ENCODE data around the gene ZNF280A. TPM values are rescaled to one million over a fixed set of nuclear protein-coding genes. Genes with fewer than 3 reads are reported as not detected.

Gene ZNF280A, protein sequence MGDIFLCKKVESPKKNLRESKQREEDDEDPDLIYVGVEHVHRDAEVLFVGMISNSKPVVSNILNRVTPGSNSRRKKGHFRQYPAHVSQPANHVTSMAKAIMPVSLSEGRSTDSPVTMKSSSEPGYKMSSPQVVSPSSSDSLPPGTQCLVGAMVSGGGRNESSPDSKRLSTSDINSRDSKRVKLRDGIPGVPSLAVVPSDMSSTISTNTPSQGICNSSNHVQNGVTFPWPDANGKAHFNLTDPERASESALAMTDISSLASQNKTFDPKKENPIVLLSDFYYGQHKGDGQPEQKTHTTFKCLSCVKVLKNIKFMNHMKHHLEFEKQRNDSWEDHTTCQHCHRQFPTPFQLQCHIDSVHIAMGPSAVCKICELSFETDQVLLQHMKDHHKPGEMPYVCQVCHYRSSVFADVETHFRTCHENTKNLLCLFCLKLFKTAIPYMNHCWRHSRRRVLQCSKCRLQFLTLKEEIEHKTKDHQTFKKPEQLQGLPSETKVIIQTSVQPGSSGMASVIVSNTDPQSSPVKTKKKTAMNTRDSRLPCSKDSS
- not detected in 2 replicates for total RNA-seq

DNA sequence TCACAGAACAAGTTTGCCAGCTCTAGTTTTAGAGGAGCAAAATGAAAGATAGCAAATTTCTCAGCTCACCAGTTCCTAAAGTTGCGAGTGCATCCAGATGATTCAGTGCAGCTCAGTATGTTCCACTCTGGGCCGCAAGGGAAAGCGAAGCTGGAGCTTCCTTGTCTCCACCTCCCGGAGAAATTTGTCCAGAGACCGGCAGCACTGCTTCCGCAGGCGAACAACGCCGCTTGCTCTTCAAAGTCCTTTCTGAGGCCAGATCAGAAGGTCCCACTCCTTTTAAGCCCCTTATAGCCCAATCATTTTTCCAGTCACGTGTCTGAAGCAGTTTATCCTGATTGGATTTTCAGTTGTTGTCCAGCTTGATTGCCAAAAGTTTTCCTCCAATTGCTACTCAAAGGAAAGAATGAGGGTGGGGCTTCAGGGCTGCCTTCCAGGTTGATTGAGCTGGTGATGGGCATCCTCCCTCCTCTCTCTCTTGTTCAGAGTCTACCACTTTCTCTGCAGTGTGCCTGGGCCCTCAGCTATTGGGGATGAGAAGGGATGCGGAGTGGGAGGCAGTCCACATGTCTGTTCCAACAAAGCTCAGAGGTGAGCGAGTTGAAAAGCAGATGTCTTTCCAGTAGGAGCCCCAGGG is at the start of gene ZNF280A:
TSS of gene ZNF280A (minus strand) at position 251 of the 637 bp plus-strand sequence. CDS start 4,640 bp downstream, outside the sequence.
- Mint-ChIP-seq H3K4me1 (ENCODE audit: low read depth) (no peaks in the 10 kb centered on the region), H3K9me3 (no peaks in the 10 kb centered on the region), H3K27me3 (ENCODE audit: insufficient read depth) (peaks cover 14% of the 10 kb centered on the region), H3K4me3 (no peak within 1 kb of the TSS), H3K36me3 (ENCODE audit: low read depth) (no peaks in the 10 kb centered on the region), H3K27ac (no peak within 1 kb of the TSS)
- intact Hi-C loops (cut with micrococcal nuclease): no loop called here
- no peak for DNase-seq (ENCODE audit: low spot score)

DNA sequence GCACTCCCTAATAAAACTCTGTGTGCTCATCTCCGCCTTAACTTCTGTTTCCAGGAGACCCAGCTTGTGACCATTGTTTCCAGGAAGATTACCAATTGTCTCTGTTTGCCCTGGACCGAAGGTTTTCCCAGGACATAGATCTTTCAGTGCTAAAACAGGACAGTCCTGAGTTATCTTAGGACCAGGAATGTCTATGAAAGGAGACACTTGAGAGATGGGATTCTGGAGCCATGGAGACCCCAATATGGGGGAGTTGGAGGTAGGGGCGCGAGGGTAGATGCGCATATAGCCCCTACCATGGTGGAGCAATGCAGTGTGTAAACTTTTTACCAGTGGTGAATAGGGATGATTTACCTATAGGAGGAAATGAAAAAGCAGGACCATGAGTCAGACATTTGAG is 49.1 kb upstream of the ZNF280A start:
- Mint-ChIP-seq H3K36me3 (ENCODE audit: low read depth) (no peaks in the 10 kb centered on the region), H3K27me3 (ENCODE audit: insufficient read depth) (peaks cover 9% of the 10 kb centered on the region), H3K4me3 (no peak overlapping the region)

DNA sequence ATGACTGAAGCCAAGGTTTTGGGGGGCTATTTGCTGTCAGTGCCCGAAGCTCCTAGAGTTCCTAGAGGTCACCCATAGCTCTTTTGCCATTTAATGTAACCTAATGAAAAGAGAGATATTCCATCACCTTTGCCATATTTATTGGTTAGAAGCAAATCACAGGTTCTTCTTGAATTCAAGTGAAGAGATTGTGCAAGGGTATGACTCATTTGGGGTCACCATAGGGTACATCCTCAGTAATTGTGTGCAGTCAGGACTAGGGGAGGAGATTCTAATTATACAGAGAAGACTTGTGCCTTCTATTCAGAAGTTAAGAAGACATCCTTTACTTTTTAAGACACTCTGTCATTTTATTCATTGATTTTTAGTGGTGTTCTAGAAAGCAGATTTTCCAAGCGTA is 45.9 kb upstream of the ZNF280A start:
- H3K9me3 Mint-ChIP-seq: no peaks in the 10 kb centered on the region
- H3K4me3 Mint-ChIP-seq: no peak overlapping the region
- no peaks in the 10 kb centered on the region for H3K36me3 Mint-ChIP-seq (ENCODE audit: low read depth)
- peaks cover 8% of the 10 kb centered on the region for H3K27me3 Mint-ChIP-seq (ENCODE audit: insufficient read depth)
- no peaks in the 10 kb centered on the region for H3K4me1 Mint-ChIP-seq (ENCODE audit: low read depth)
- intact Hi-C loops (cut with micrococcal nuclease): no loop called here
- DNase-seq (ENCODE audit: low spot score): no peak
- no peak overlapping the region for H3K27ac Mint-ChIP-seq

More for the DNA sequence above, 49.1 kb upstream of the ZNF280A start:
- no peak for DNase-seq (ENCODE audit: low spot score)
- Mint-ChIP-seq H3K27ac (no peak overlapping the region), H3K4me1 (ENCODE audit: low read depth) (no peaks in the 10 kb centered on the region), H3K9me3 (no peaks in the 10 kb centered on the region)
- intact Hi-C loops (cut with micrococcal nuclease): no loop called here

DNA sequence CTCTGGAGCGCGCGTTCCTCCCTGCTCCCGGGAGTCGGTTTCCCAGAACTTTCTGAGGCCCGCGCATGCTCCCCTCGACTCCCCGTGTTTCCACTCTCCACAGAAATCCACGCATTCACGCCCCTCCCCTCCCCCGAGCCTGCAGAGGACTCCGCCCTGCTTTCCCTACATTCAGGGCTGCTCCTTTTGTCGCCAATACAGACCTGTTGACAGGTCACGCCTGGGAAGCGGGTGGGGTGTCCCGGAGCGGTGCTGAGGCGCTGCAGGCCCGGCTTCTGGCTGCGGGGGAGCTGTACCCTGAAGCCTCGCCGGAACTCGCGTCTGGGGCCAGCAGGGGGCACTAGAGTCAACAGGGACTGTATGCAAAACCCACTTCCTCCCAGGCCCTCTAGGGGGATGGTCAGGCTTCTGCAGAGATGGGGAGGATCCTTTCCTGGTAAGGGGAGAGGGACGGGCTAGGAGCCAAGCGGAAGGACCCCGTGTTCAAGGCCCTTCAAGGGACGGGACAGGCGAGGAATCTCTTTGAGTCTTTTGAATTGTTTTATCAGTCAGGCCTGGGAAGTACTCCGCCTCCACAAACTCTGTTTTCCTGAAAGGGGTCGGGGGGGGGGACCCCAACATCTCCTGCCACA is 39.0 kb upstream of the ZNF280A start, which contains the start of gene PRAME:
TSS of gene PRAME (minus strand) at position 294 of the 632 bp plus-strand sequence. CDS start 2,433 bp downstream, outside the sequence.
- no peaks in the 10 kb centered on the region for H3K9me3 Mint-ChIP-seq
- no peaks in the 10 kb centered on the region for H3K36me3 Mint-ChIP-seq (ENCODE audit: low read depth)
- H3K27me3 Mint-ChIP-seq (ENCODE audit: insufficient read depth): peaks cover 2% of the 10 kb centered on the region
- peak; percentile 62 for DNase-seq (ENCODE audit: low spot score)
- H3K4me1 Mint-ChIP-seq (ENCODE audit: low read depth): peaks cover 4% of the 10 kb centered on the region
- H3K4me3 Mint-ChIP-seq: no peak within 1 kb of the TSS
- H3K27ac Mint-ChIP-seq: no peak within 1 kb of the TSS
- intact Hi-C loops (cut with micrococcal nuclease): no loop called here

DNA sequence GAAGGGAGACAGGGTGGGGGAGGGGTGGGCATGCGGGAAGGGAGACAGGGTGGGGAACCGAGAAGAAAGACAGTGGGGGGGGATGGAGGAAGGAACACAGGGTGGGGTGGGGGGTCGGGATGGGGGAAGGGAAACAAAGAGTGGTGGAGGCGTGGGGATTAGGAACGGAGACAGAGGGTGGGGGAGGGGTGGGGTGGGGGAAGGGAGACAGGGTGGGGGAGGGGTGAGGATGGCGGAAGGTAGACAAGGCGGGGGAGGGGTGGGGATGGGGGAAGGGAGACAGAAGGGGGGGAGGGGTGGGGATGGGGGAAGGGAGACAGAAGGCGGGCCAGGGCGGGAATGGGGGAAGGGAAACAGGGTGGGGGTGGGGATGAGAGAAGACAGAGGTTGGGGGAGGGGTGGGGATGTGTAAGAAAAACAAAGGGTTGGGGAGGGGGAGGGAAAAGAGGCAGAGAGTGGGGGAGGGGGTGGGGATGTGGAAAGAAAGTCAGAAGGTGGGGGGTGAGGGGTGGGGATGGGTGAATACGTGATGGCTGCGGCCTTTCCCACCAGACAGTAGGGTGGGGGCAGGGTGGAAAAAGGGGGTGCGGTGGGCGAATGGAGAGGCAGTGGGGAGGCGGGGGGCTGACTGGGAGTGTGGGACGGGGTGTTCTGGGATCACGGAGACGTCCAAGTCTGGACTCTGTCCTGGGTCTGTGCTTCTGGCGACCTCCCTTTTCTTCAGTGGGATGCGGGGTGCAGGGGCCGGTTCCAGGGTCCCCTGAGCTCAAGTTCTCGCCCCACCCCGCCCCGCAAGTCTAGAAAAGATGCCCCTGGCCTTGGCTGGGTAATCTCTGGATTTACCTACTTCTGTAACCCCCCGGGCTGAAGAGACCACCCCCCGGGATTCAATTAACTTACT is 38.3 kb upstream of the ZNF280A start:
- no peak overlapping the region for H3K4me3 Mint-ChIP-seq
- H3K9me3 Mint-ChIP-seq: no peaks in the 10 kb centered on the region
- H3K4me1 Mint-ChIP-seq (ENCODE audit: low read depth): peaks cover 4% of the 10 kb centered on the region
- H3K27me3 Mint-ChIP-seq (ENCODE audit: insufficient read depth): peaks cover 2% of the 10 kb centered on the region
- no peak for DNase-seq (ENCODE audit: low spot score)
- intact Hi-C loops (cut with micrococcal nuclease): no loop called here
- no peaks in the 10 kb centered on the region for H3K36me3 Mint-ChIP-seq (ENCODE audit: low read depth)
- H3K27ac Mint-ChIP-seq: no peak overlapping the region

DNA sequence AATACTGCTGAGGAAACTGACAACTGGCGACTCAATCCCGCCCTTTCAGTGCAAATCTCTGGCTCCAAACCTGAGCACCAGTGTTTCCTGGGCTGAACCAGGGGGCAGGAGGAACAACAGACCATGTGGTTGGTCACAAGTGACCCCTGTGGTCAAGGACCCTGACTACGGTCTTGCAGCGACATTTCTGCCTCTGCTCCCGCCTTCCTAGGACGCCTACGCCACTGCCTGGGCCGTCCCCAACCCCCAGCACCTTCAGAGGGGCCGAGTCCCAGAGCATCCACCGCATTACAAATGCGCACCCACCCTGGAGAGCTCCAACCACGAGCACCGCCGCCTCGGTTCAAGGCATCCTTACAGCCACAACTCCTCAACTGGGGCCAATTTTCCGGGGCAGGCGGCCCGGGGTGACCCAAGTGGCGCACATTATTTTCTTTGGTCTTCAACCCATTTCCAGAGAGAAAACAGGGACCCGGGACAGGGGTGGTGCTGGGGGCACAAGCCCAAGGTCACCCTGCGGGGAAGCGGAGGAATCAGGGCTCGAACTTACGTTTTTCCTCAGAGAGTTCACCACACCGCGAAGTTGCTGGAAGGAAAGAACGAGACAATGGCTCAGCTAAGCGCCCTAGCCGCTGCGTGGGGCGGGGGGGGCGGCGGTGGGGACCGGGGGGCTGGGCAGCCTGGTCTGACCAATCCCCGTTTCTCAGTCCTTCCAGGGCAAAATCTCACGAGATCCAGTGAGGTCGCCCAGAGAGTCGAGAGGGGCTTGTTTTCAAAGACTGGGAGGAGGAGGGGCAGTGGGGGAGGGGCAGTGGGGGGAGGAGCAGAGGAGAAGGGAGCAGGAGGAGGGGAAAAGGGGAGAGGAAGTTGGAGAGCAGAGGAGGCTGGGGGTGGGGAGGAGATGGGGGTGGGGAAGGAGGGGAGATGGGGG is 37.2 kb upstream of the ZNF280A start:
- peaks cover 6% of the 10 kb centered on the region for H3K27me3 Mint-ChIP-seq (ENCODE audit: insufficient read depth)
- DNase-seq (ENCODE audit: low spot score): no peak
- no peak overlapping the region for H3K27ac Mint-ChIP-seq
- H3K4me3 Mint-ChIP-seq: no peak overlapping the region
- H3K36me3 Mint-ChIP-seq (ENCODE audit: low read depth): no peaks in the 10 kb centered on the region
- no peaks in the 10 kb centered on the region for H3K9me3 Mint-ChIP-seq
- intact Hi-C loops (cut with micrococcal nuclease): no loop called here
- H3K4me1 Mint-ChIP-seq (ENCODE audit: low read depth): peaks cover 9% of the 10 kb centered on the region

DNA sequence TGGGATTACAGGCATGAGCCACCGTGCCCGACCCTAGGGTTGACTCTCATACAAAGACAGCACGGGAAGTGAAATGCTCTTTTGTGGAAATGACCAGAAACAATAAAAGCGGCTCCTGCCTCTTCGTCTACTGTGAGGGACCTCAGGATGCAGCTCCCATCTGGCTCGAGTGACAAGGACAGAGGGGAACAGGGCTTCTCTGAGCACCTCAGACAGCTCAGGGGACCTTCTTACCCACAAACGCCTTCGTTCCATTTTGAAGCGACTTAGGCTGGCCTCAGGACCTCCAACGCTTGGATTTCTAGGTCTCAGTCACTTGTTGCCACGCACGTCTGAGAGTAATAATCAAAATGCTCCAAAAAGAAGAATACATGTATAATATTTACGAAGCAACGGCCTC is 36.5 kb upstream of the ZNF280A start:
- Mint-ChIP-seq H3K4me3 (no peak overlapping the region), H3K27me3 (ENCODE audit: insufficient read depth) (peaks cover 6% of the 10 kb centered on the region), H3K4me1 (ENCODE audit: low read depth) (peaks cover 9% of the 10 kb centered on the region), H3K36me3 (ENCODE audit: low read depth) (no peaks in the 10 kb centered on the region), H3K27ac (no peak overlapping the region), H3K9me3 (no peaks in the 10 kb centered on the region)
- intact Hi-C loops (cut with micrococcal nuclease): no loop called here
- DNase-seq (ENCODE audit: low spot score): no peak

DNA sequence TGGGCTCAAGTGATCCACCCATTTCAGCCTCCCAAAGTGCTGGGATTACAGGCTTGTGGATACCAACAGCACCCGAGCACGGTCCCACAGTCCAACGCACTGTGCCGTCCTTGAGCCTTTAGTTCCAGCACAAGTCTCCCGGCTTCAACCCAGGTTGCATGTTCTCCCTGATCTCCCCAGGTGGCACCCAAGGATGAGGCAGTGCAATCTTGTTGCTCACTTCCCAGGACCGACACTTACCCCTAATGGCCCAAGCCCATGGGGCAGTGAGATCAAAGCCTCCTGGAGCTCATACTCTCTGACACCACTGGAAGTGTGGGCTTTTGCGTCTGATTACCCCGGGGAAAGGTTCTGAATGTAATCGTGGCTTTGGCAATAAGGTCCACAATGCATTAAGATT is 35.5 kb upstream of the ZNF280A start:
- peaks cover 6% of the 10 kb centered on the region for H3K27me3 Mint-ChIP-seq (ENCODE audit: insufficient read depth)
- intact Hi-C loops (cut with micrococcal nuclease): no loop called here

DNA sequence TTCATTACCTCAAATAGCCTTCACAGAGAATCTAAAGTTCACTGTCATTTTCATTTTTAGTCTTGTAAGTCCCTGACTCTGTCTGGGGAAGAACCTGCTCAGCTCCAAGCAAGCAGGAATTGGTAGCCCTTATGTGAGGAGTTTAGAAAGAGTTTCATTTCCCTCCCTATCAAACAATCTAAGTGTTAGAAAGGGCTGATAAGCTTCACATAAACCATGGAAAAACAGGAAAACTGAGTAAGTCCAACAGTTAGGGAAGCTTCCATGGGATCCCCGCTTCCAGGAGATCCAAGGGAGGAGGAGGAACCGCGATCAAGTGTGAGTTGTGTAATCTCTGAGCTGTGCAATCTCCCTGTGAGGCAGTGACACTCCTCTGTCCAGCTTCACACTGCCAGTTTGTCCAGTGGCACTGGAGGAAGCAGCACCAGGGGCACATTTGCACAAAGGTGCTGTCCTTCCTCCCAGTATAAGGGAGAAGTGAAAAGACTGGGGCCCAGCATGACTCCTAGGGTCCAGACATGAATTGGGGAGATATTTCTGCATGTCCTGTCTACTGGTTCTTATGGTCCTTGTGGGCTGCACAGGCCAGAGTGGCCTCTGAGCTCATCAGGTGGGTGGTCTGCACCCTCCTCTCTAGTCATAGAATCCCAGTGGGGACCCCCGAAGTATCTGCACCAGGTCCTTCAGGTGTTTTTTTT is 34.7 kb upstream of the ZNF280A start:
- Mint-ChIP-seq H3K27me3 (ENCODE audit: insufficient read depth) (peaks cover 6% of the 10 kb centered on the region), H3K4me3 (no peak overlapping the region), H3K4me1 (ENCODE audit: low read depth) (peaks cover 9% of the 10 kb centered on the region), H3K36me3 (ENCODE audit: low read depth) (no peaks in the 10 kb centered on the region), H3K9me3 (no peaks in the 10 kb centered on the region), H3K27ac (no peak overlapping the region)
- intact Hi-C loops (cut with micrococcal nuclease): no loop called here
- no peak for DNase-seq (ENCODE audit: low spot score)

More for the DNA sequence above, 35.5 kb upstream of the ZNF280A start:
- no peaks in the 10 kb centered on the region for H3K36me3 Mint-ChIP-seq (ENCODE audit: low read depth)
- DNase-seq (ENCODE audit: low spot score): no peak
- H3K9me3 Mint-ChIP-seq: no peaks in the 10 kb centered on the region
- H3K4me1 Mint-ChIP-seq (ENCODE audit: low read depth): peaks cover 9% of the 10 kb centered on the region
- H3K4me3 Mint-ChIP-seq: no peak overlapping the region
- no peak overlapping the region for H3K27ac Mint-ChIP-seq

DNA sequence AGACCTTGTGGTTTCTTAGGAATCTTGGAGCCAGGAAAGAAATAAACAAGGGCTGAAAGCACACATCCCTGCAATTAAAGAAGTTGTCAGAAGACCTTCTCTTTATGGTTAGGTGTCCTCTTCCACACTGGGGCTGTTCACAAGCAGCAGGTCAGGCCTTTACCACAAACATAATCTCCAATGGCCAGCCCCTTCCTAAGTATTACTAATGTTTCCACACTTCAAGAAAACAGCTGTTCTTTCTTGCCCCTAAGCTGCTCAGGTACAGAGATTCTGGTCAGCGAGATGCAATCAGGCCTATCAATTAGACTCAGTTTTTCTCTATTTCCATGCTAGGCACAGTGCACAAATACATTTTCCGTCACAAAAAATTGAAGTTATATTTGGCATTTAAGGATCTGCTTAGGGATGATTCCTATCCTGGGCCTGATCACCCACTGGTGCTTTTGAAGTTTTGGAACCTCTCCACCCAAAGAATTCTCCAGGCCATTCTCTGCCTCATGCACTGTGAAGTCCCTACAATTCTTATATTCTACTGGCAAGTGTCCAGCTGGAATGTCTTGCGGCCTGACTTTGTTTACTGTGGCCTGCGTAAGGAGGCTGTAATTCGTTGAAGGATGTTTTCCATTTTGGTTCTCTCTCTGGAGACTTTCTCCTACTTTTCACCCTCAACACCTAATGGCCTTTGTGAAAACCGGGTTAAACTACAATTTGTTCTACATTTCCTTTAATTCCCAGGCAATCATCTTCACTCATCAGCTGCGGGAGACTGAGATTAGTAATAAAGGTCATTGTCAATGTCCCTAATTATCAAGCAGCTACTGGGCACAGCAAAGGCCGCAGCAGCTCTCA is 33.9 kb upstream of the ZNF280A start:
- H3K4me3 Mint-ChIP-seq: no peak overlapping the region
- H3K27ac Mint-ChIP-seq: no peak overlapping the region
- H3K4me1 Mint-ChIP-seq (ENCODE audit: low read depth): peaks cover 6% of the 10 kb centered on the region
- intact Hi-C loops (cut with micrococcal nuclease): no loop called here
- no peaks in the 10 kb centered on the region for H3K36me3 Mint-ChIP-seq (ENCODE audit: low read depth)
- H3K27me3 Mint-ChIP-seq (ENCODE audit: insufficient read depth): peaks cover 3% of the 10 kb centered on the region
- no peaks in the 10 kb centered on the region for H3K9me3 Mint-ChIP-seq
- no peak for DNase-seq (ENCODE audit: low spot score)

Data from activated T-helper 1 cell treated with anti-CD3 and anti-CD28 coated beads, Interleukin-12 subunit alpha, Interleukin-12 subunit beta, Interleukin-2, Interleukin-4 antibody, amounts not matched to agents 30 ng/mL and 10 ng/mL and 1 ng/mL, durations not matched to agents 14 hours and 24 hours and 36 hours (primary cell).